GM12865 (cell line): ENCODE measurements around the gene INSM2.

Source experiments
- DNase-seq: peaks from one replicate; pipeline ENCODE4 v3.0.0; 2010; ENCODE audit warnings: low read depth
- H3K4me3 ChIP-seq: 2 replicates; pipeline ENCODE4 v1.5.1; 2011; ENCODE audit warnings: mild to moderate bottlenecking, low read depth, low read length, control low read depth
- CTCF ChIP-seq: IDR thresholded peaks from 2 replicates; pipeline ENCODE4 v1.5.1; 2011; ENCODE audit warnings: low read length, control low read depth, low read depth, inconsistent platforms; ENCODE audit not compliant: insufficient read depth; ENCODE audit errors: missing control alignments

INSM2 gene

GRCh38 chr14:35539969-35540368, 6.0 kb downstream of the INSM2 start:
- peak; percentile 23 for DNase-seq
- no peak for TF ChIP-seq CTCF
- no peak overlapping the region for H3K4me3 ChIP-seq

- no peak overlapping the region for H3K4me3 ChIP-seq
- no peak for TF ChIP-seq CTCF
- DNase-seq, result no peak
These were observed 9.0 kb downstream of the INSM2 start for GRCh38 chr14:35543006-35543405.

- no peak for TF ChIP-seq CTCF
- H3K4me3 ChIP-seq, result no peak overlapping the region
- DNase-seq, result no peak
These were observed 15.6 kb downstream of the INSM2 start for GRCh38 chr14:35549551-35549950.

GRCh38 chr14:35551081-35551480, 17.1 kb downstream of the INSM2 start:
- no peak for TF ChIP-seq CTCF
- no peak overlapping the region for H3K4me3 ChIP-seq
- no peak for DNase-seq

DNA sequence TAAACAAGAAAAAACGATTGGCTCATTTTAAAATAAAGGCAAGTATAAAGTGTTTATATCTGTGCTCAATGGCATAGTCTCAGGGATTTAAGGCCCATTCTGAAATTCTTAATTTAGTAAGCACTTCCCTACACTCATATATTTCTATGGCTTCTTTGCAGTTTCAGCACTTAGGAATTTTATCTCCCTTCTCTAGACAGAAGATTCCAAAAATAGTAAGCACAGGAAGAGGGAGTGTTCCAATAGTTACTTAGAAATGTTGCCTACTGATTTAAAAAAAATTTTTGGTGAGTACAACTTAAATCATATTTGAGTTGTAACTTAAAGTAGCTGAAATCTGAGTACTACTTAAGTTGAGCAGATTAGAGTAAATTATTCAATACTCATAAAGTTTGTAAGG, 19.8 kb downstream of the INSM2 start:
- DNase-seq, result no peak
- TF ChIP-seq CTCF, result no peak
- no peak overlapping the region for H3K4me3 ChIP-seq

DNA sequence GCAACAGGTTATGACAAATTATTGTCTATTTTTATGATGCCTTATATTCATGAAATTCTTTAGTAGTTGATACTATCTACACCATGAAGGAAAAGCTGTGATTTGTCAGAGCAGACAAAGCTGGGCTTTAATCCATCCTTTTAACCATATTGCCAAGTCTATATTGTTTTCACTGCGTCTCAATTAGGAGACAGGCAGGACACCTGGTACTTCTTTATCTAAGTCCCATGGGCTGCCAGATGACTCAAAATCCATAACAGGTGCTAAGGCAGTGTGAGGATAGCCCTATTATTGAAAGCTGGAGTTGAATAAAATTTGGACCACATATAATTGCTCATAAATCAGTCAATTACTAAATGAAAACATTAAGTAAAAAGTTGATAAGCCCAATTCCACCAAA, 22.6 kb downstream of the INSM2 start:
- H3K4me3 ChIP-seq, result no peak overlapping the region
- TF ChIP-seq CTCF, result no peak
- no peak for DNase-seq

DNA sequence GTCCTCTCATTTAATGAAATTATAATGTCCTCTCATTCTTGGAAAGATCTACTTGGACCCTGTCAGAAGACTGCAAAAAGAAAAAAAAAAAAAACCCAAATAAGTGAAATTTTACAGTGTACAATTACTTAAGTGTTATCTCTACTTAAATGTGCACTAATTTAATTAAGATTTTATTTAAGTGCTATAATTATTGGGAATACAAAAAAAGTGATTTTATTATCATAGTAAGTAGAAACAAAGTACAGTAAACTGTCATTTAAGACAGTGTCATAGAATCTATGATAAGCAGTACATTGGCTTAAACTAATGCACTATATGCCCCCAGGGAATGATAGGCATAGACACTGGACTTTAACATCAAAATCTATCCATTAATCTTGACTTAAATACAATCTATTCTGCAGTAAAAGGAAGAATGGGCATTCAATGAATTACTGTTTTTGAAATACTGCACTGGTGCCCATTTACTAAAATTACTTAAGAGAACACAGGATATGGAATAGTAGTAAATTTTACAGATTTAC, 23.3 kb downstream of the INSM2 start:
- DNase-seq, result no peak
- no peak overlapping the region for H3K4me3 ChIP-seq
- no peak for TF ChIP-seq CTCF
